Measurements from ENCODE around the gene ECD. TPM values are rescaled to one million over a fixed set of nuclear protein-coding genes. Genes with fewer than 3 reads are reported as not detected.

ECD gene
- total and polyA plus RNA-seq, 2 of the 4 experiments (the other 2 are of a cell fraction), result 22.1 to 32.8 TPM

DNA sequence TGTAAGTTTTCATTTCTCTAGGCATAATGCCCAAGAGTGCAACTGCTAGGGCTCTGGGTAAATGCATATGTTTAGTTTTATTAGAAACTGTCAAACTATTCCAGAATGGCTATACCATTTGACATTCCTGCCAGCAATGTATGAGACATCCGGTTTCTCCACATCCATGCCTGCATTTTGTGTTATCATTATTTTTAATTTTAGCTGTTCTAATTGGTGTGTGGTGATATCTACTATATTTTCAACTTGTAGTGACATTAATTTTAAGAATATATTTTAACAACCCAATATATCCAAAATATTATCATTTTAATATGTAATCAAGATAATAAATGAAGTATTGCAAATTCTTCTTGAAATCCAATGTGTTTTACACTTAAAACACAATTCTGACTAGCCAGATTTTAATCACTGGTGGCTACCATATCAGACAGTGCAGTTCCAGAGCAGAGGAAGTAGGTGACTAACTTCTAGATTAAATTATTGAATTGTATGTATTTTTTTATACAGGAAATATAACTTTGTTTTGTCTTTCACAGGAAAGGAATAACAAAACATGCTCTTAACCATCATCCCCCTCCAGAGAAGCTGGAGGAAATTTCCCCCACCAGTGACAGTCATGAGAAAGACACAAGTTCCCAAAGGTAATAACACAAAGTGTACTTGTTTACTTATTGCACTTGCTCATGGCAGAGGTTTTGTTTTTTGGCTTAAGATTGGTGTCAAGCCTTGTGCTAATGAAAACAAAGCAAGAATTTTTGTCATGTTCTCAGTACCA is 6.5 kb upstream of the ECD start:
- Histone ChIP-seq H4K91ac (ENCODE audit: insufficient read depth, low read depth, low read length) (no peak overlapping the region), H3K9ac (ENCODE audit: low read depth, low read length) (no peak overlapping the region), H2AK9ac (replicated peaks; ENCODE audit: low read depth, low read length, poor library complexity) (no peak overlapping the region), H4K8ac (ENCODE audit: low read depth in 2 of 2, low read length in 2 of 2) (no peak overlapping the region), H3K9me1 (ENCODE audit: insufficient read depth, low read length) (no peaks in the 10 kb centered on the region), H4K5ac (ENCODE audit: low read depth, low read length) (no peak overlapping the region), H3K27ac (ENCODE audit: insufficient read depth, low read length) (no peak overlapping the region), H3K18ac (ENCODE audit: low read depth, low read length) (no peak overlapping the region), H2BK20ac (ENCODE audit: low read depth, low read length) (no peak overlapping the region), H2AK5ac (ENCODE audit: low read depth, low read length) (no peak overlapping the region), H3K4me2 (ENCODE audit: low read depth, low read length) (no peak overlapping the region), H3K36me3 (ENCODE audit: control insufficient read depth, insufficient read depth, low read length) (peaks cover 15% of the 10 kb centered on the region), H3K4ac (ENCODE audit: low read depth, low read length) (no peak overlapping the region), H3K4me1 (ENCODE audit: control insufficient read depth, insufficient read depth, low read length) (no peaks in the 10 kb centered on the region), H2AFZ (replicated peaks; ENCODE audit: low read length, poor library complexity) (no peak overlapping the region), H2BK120ac (ENCODE audit: low read depth, low read length) (no peak overlapping the region), H2BK15ac (ENCODE audit: low read depth, low read length) (no peak overlapping the region), H3K79me1 (ENCODE audit: low read depth in 1 of 2, low read length in 2 of 2) (peaks cover 3 to 9% of the 10 kb centered on the region in 2 experiments), H3K23ac (ENCODE audit: low read depth, low read length) (no peak overlapping the region), H3K27me3 (ENCODE audit: control insufficient read depth, insufficient read depth, low read length) (no peaks in the 10 kb centered on the region), H3K56ac (ENCODE audit: extremely low read depth, insufficient read depth, low read length) (no peak overlapping the region), H4K20me1 (ENCODE audit: insufficient read depth, low read length) (no peaks in the 10 kb centered on the region), H3K14ac (replicated peaks; ENCODE audit: low read depth, low read length) (no peak overlapping the region), H3K4me3 (ENCODE audit: insufficient read depth, low read depth, low read length) (no peak overlapping the region), H2BK5ac (ENCODE audit: low read depth, low read length, poor library complexity, severe bottlenecking) (no peak overlapping the region), H3K9me3 (ENCODE audit: control insufficient read depth, insufficient read depth, low read length) (no peaks in the 10 kb centered on the region)
- dilution Hi-C loops (cut with HindIII; ENCODE audit: low sequenced_read_pairs, unreplicated experiment) (no loop called here), intact Hi-C loops (cut with micrococcal nuclease) (no loop called here), in situ Hi-C loops (cut with MboI; ENCODE audit: low sequenced_read_pairs) (no loop called here)
- no CpG with 5 or more reads among the region's 1 CpG for WGBS, 2 experiments (ENCODE audit: extremely low coverage in 2 of 2, insufficient read length in 1 of 2)
- ATAC-seq (ENCODE audit: low read depth), result no peak
- TF ChIP-seq RFX5 (IDR thresholded peaks at IDR 0.05; ENCODE audit: low read depth, low read length) (no peak), CHD1 (IDR thresholded peaks at IDR 0.05; ENCODE audit: low read depth, low read length) (no peak), SMC3 (IDR thresholded peaks at IDR 0.05; ENCODE audit: low read depth, low read length) (no peak), RCOR1 (IDR thresholded peaks at IDR 0.05; ENCODE audit: insufficient replicate concordance, low read length) (no peak), POLR2A (IDR thresholded peaks at IDR 0.05; ENCODE audit: low read depth, low read length) (no peak), NFE2L2 (IDR thresholded peaks at IDR 0.05; ENCODE audit: low read depth, low read length) (no peak), FOS (IDR thresholded peaks at IDR 0.05; ENCODE audit: low read depth, low read length) (no peak), BHLHE40 (IDR thresholded peaks at IDR 0.05; ENCODE audit: low read depth, low read length) (no peak), RAD21 (IDR thresholded peaks at IDR 0.05; ENCODE audit: low read length) (no peak), MAZ (IDR thresholded peaks at IDR 0.05; ENCODE audit: borderline replicate concordance, low read depth, low read length) (no peak), MAFK (IDR thresholded peaks at IDR 0.05; ENCODE audit: low read depth, low read length) (no peak), MXI1 (IDR thresholded peaks at IDR 0.05; ENCODE audit: borderline replicate concordance, low read depth, low read length) (no peak)
- TF ChIP-seq, protein P1, sequence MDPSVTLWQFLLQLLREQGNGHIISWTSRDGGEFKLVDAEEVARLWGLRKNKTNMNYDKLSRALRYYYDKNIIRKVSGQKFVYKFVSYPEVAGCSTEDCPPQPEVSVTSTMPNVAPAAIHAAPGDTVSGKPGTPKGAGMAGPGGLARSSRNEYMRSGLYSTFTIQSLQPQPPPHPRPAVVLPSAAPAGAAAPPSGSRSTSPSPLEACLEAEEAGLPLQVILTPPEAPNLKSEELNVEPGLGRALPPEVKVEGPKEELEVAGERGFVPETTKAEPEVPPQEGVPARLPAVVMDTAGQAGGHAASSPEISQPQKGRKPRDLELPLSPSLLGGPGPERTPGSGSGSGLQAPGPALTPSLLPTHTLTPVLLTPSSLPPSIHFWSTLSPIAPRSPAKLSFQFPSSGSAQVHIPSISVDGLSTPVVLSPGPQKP (IDR thresholded peaks at IDR 0.05; ENCODE audit: borderline replicate concordance, low read depth, low read length), result no peak
- TF ChIP-seq, protein P2, sequence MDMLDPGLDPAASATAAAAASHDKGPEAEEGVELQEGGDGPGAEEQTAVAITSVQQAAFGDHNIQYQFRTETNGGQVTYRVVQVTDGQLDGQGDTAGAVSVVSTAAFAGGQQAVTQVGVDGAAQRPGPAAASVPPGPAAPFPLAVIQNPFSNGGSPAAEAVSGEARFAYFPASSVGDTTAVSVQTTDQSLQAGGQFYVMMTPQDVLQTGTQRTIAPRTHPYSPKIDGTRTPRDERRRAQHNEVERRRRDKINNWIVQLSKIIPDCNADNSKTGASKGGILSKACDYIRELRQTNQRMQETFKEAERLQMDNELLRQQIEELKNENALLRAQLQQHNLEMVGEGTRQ (IDR thresholded peaks at IDR 0.05; ENCODE audit: low read depth, low read length), result no peak
- BruUV-seq (replicated peaks), result no TSS peak
- DNase-seq, result no peak
- POLR2A ChIA-PET (ENCODE audit: unreplicated experiment), result interaction anchor here (0.6 kb wide), 1 partner anchor 765 kb away, joined by 3 read pairs; no protein-coding TSS in a partner anchor
- CTCF ChIA-PET, result no interaction called here
